ENCODE measurements around the gene ASIP. TPM values are rescaled to one million over a fixed set of nuclear protein-coding genes. Genes with fewer than 3 reads are reported as not detected.

Gene ASIP
- total and polyA plus RNA-seq, 5 donors from 2014 or later: not detected

Other genes starting within 250 kb of the ASIP start
- gene RALY, start 247.5 kb upstream of the ASIP start, total RNA-seq: 170 TPM
- gene RALY, start 247.5 kb upstream of the ASIP start, polyA plus RNA-seq: 100 to 1,000 TPM; 160 to 216 (median 194) TPM
- gene EIF2S2, start 129.2 kb upstream of the ASIP start, total RNA-seq: 21.6 TPM
- gene EIF2S2, start 129.2 kb upstream of the ASIP start, polyA plus RNA-seq: 10 to 100 TPM; 21.1 to 29.0 (median 23.3) TPM
- 15.4 TPM for gene AHCY, start 61.9 kb downstream of the ASIP start, total RNA-seq
- gene AHCY, start 61.9 kb downstream of the ASIP start, polyA plus RNA-seq: 10 to 100 TPM; 23.4 to 30.4 (median 26.8) TPM
- gene ITCH, start 121.8 kb downstream of the ASIP start, total RNA-seq: 58.1 TPM
- gene ITCH, start 121.8 kb downstream of the ASIP start, polyA plus RNA-seq: 10 to 100 TPM; 12.4 to 26.8 (median 14.7) TPM

Data from CD4-positive, CD25-positive, alpha-beta regulatory T cell (primary cell).